ENCODE measurements around the gene OR52L1.

GRCh38 chr11:5994791-5995190 is 8.0 kb upstream of the OR52L1 start:
- TF ChIP-seq POLR2A (IDR thresholded peaks at IDR 0.05; ENCODE audit: low read depth, low read length) (no peak), TAF1 (IDR thresholded peaks at IDR 0.05; ENCODE audit: borderline replicate concordance, low read depth, low read length) (no peak), POLR2AphosphoS5 (IDR thresholded peaks at IDR 0.05; ENCODE audit: low read depth, low read length) (no peak)

All from GM12892 (cell line).